ACC112 (cell line): ENCODE measurements around the gene FBXW12.
A peak's percentile ranks its signal among the peaks of the same experiment; 100 is the strongest.

ENCODE experiments used
- H2AFZ ChIP-seq: fragments of 200-600 bp; sonication (generic); one replicate; pipeline ENCODE4 v1.6.0; 2017; ENCODE audit warnings: antibody characterized with exemption, low read length; ENCODE audit not compliant: unreplicated experiment
- H3K27ac ChIP-seq: fragments of 200-600 bp; sonication (generic); 2 replicates; pipeline ENCODE4 v1.5.1; 2014; ENCODE audit warnings: low read depth, mild to moderate bottlenecking, antibody characterized with exemption, low read length, moderate library complexity
- H3K27me3 ChIP-seq: fragments of 200-600 bp; sonication (generic); 2 replicates; pipeline ENCODE4 v1.6.1; 2014; ENCODE audit warnings: mild to moderate bottlenecking, antibody characterized with exemption, low read length, moderate library complexity, mixed read lengths; ENCODE audit not compliant: insufficient read depth
- H3K36me3 ChIP-seq: fragments of 200-600 bp; sonication (generic); 2 replicates; pipeline ENCODE4 v1.6.1; 2016; ENCODE audit warnings: mild to moderate bottlenecking, antibody characterized with exemption, low read length, moderate library complexity, mixed read lengths; ENCODE audit not compliant: insufficient read depth
- H3K4me1 ChIP-seq: fragments of 200-600 bp; sonication (generic); one replicate; pipeline ENCODE4 v1.6.1; 2016; ENCODE audit warnings: low read length, mixed read lengths; ENCODE audit not compliant: insufficient read depth, unreplicated experiment, control insufficient read depth
- H3K4me3 ChIP-seq: fragments of 200-600 bp; sonication (generic); 2 replicates; pipeline ENCODE4 v1.5.1; 2014; ENCODE audit warnings: mild to moderate bottlenecking, low read depth, low read length
- H3K79me2 ChIP-seq: fragments of 200-600 bp; sonication (generic); one replicate; pipeline ENCODE4 v1.6.0; 2016; ENCODE audit warnings: low read length; ENCODE audit not compliant: control insufficient read depth, unreplicated experiment, insufficient read depth

Gene FBXW12

GRCh38 chr3:48402281-48402732 lies 30.3 kb downstream of the FBXW12 start:
- no peak overlapping the region for H2AFZ ChIP-seq
- no peaks in the 10 kb centered on the region for H3K36me3 ChIP-seq
- no peak overlapping the region for H3K4me3 ChIP-seq
- H3K27ac ChIP-seq, result peak overlapping the region; percentile 64
- H3K79me2 ChIP-seq, result no peaks in the 10 kb centered on the region
- no peaks in the 10 kb centered on the region for H3K27me3 ChIP-seq
- peaks cover 16% of the 10 kb centered on the region for H3K4me1 ChIP-seq

DNA sequence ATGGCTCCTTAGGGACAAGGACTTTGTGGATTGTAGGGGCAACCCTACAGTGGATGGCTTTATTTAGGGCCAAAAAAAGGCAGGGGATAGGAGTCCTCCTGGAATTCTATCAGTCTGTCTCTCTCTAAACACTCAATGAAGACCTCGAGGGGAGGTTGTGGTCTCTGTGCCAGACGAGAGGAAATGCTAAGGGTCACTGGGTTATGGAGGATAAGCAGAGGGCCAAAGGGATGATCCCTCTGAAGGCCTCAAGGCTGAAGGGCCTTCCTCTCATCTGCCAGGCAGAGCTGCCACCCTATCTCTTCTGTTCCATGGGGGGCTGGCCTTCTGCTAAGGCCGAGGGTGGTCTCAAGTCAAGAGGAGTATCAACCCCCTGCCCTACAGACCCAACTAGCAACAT lies 30.9 kb downstream of the FBXW12 start:
- Histone ChIP-seq H3K4me3 (no peak overlapping the region), H3K36me3 (no peaks in the 10 kb centered on the region), H2AFZ (no peak overlapping the region), H3K27ac (no peak overlapping the region), H3K4me1 (peaks cover 16% of the 10 kb centered on the region), H3K27me3 (no peaks in the 10 kb centered on the region), H3K79me2 (no peaks in the 10 kb centered on the region)

DNA sequence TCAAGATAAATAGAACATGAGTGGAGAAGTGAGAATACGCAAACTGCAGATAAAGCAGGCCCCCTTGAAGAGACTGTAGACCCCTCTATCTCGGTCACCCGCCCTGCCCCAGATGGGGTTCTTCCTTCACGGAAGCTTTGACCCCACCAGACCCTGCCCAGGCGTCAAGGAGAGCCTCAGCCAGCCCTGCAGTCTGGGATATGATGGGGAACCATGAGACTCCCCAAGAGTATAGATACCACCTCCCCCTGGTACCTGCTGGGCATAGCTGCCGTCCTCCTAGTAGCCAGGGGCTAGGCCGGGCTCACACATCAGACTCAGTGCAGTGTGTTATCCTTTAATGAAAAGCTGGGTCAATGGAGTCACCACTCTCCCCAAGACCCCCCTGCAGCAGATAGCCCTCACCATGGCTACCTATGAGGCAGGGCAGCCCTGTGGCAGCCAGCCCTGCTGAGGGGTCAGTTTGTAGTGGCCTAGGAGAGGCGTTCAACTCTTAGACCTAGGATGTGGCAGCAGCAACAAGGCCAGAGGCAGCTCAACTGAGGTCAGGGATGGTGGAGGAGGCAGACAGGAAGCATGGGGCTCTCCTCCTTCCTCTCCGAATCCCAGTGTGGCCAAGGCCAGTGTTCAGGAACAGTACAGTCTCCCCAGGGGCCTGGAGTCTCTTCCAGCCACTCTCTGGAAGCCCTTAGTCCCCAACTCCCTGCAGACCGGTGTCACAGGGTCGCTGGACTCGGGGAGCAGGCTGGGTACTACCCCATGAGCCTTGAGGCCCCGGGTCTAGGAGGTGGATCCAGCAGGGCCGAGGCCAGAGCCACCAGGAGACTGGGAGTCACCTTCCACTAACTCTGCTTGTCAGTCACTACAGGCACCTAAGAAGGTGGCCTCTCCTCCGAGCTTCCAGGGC lies 31.8 kb downstream of the FBXW12 start:
- no peaks in the 10 kb centered on the region for H3K36me3 ChIP-seq
- no peak overlapping the region for H3K27ac ChIP-seq
- H3K27me3 ChIP-seq, result no peaks in the 10 kb centered on the region
- no peaks in the 10 kb centered on the region for H3K79me2 ChIP-seq
- no peak overlapping the region for H3K4me3 ChIP-seq
- peaks cover 16% of the 10 kb centered on the region for H3K4me1 ChIP-seq
- no peak overlapping the region for H2AFZ ChIP-seq

DNA sequence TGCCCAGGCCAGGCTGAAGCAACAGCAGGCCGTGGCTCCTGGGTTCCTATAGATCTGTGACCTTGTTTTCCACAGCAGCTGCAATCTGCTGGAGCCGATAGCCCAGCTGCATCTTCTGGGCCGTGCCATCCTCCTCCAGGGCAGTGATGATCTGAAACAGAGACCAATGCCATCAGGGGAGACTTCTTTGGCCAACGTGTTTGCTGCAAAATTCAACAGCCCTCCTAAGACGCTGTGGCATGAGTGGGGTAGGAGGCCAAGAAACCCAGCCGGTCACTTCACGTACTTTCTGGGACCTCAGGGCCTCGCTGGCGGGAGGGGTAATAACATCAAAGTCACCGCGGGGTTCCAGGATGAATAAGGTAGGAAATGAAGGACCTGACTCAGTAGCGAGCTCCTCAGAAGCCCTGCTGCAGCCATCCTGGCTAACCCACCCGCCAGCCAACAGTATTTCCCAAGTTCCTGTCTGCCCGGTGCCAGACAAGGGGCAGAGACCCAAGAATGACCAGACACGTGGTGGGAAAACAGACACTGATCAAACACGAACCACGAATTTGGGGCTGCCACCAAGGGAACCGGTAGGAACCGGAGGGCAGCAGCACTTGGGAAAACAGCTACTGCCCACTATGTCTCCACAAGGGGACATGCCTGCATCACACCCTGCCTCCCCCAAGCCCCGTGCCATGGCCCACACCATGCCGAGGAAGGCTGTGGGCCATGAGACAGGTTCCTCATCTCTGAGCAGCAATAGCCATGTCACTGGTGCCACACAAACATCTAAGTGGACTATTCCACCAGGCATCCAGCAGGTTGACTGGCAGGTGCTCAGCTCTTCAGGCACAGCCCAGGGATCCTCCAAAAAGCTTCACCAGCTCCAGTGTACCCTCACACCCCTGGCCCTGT lies 32.7 kb downstream of the FBXW12 start:
- Histone ChIP-seq H3K27ac (no peak overlapping the region), H3K36me3 (no peaks in the 10 kb centered on the region), H3K79me2 (no peaks in the 10 kb centered on the region), H2AFZ (no peak overlapping the region), H3K4me3 (no peak overlapping the region), H3K27me3 (no peaks in the 10 kb centered on the region), H3K4me1 (peaks cover 16% of the 10 kb centered on the region)

DNA sequence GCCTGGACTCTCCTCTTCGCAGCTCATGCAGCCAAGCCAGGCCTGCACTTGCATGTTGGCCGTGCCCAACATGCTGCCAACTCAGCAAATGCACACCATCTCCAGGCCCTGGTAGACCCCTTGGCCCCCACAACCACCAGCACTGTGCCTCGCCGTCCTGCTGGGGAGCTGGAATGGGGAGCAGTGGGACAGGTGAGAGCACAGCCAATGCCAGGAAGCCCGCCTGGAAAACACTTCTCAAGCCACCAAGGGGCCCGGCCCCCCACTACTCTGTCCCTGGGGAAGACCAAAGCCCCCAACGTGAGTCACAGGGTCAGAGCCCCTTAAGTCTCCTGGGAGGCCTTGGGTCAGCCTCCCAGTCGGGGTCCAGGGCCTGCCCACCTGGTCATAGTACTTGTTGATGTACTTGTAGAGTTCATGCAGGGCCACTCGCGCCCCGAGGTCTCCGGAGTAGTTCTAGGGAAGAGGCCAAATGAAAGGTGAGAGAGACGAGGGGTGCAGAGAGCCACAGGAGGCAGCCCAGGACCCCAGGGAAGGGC lies 33.4 kb downstream of the FBXW12 start:
- Histone ChIP-seq H3K79me2 (no peaks in the 10 kb centered on the region), H3K4me1 (peaks cover 16% of the 10 kb centered on the region), H3K27ac (no peak overlapping the region), H2AFZ (no peak overlapping the region), H3K27me3 (no peaks in the 10 kb centered on the region), H3K36me3 (no peaks in the 10 kb centered on the region), H3K4me3 (no peak overlapping the region)

DNA sequence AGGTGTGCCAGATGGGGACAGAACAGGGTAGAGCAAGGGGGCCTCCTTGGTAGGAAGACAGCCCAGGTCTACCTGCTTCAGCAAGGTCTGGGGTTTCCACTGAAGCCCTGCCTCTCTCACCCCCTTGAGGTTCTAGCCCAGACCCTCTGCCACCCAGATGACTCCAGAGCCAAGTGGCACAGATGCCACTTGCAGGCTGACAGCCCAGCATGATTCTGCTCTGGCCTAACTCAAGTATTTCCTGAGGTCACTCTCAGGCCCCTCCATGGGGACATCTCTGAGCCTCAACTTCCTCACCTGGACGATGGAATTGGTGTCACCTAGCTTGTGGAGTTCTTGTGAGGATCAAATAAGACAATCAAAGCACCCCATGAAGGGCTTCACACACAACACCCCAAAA lies 34.0 kb downstream of the FBXW12 start:
- no peak overlapping the region for H2AFZ ChIP-seq
- peaks cover 16% of the 10 kb centered on the region for H3K4me1 ChIP-seq
- H3K36me3 ChIP-seq, result no peaks in the 10 kb centered on the region
- no peak overlapping the region for H3K27ac ChIP-seq
- H3K27me3 ChIP-seq, result no peaks in the 10 kb centered on the region
- no peaks in the 10 kb centered on the region for H3K79me2 ChIP-seq
- no peak overlapping the region for H3K4me3 ChIP-seq

- peaks cover 12% of the 10 kb centered on the region for H3K4me1 ChIP-seq
- H3K36me3 ChIP-seq, result no peaks in the 10 kb centered on the region
- H3K27ac ChIP-seq, result no peak overlapping the region
These were observed 34.7 kb downstream of the FBXW12 start for GRCh38 chr3:48406443-48407431.

GRCh38 chr3:48407542-48408099 lies 35.6 kb downstream of the FBXW12 start:
- Histone ChIP-seq H2AFZ (no peak overlapping the region), H3K27me3 (no peaks in the 10 kb centered on the region), H3K36me3 (no peaks in the 10 kb centered on the region), H3K79me2 (no peaks in the 10 kb centered on the region), H3K4me1 (peaks cover 4% of the 10 kb centered on the region), H3K4me3 (no peak overlapping the region), H3K27ac (no peak overlapping the region)

More at GRCh38 chr3:48406443-48407431, 34.7 kb downstream of the FBXW12 start:
- Histone ChIP-seq H3K4me3 (no peak overlapping the region), H3K27me3 (no peaks in the 10 kb centered on the region), H2AFZ (no peak overlapping the region), H3K79me2 (no peaks in the 10 kb centered on the region)

- Histone ChIP-seq H3K36me3 (no peaks in the 10 kb centered on the region), H3K79me2 (no peaks in the 10 kb centered on the region), H3K4me1 (no peaks in the 10 kb centered on the region), H3K4me3 (no peak overlapping the region), H3K27ac (no peak overlapping the region), H3K27me3 (no peaks in the 10 kb centered on the region), H2AFZ (no peak overlapping the region)
These were observed 36.8 kb downstream of the FBXW12 start for GRCh38 chr3:48408823-48409281.
